Fibroblast of skin of left biceps (primary cell): Measurements from ENCODE around the gene PTPN14.

Source experiments
- DNase-seq, 2 experiments: peaks; one replicate each; pipeline ENCODE4 v3.0.0-alpha.2; 2013; ENCODE audit warnings: low read depth in 2 of 2

The PTPN14 gene

DNA sequence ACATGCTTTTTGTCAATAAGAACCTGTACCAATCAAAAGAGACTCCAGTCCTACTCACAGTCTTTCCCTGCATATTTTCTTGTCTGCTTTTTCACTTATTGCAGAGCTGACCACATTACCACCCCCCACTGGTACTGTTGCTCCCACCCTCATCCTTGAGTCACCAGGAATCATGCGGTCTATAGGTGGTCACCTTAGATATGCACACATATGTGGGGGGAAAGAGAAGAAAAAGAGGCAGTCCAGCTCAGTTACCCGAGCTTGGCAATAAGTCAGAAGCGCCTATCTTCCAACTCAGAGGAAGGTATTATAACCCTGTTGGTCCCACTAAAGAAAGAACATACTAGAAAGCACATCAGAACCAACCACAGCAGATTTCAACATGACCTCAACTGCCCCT is 151.3 kb downstream of the PTPN14 start:
- DNase-seq, result no peak

DNA sequence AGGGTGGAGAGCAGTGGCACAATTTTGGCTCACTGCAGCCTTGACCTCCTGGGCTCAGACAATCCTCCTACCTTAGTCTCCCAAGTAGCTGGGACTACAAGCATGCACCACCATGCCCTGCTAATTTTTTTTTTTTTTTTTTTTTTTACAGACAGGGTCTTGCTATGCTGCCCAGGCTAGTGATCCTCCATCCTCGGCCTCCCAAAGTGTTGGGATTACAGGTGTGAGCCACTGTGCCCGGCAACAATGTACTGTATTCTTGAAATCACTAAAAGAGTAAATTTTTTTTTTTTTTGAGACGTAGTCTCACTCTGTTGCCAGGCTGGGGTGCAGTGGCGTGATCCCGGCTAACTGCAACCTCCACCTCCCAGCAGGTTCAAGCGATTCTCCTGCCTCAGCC is 152.9 kb downstream of the PTPN14 start:
- no peak for DNase-seq

DNA sequence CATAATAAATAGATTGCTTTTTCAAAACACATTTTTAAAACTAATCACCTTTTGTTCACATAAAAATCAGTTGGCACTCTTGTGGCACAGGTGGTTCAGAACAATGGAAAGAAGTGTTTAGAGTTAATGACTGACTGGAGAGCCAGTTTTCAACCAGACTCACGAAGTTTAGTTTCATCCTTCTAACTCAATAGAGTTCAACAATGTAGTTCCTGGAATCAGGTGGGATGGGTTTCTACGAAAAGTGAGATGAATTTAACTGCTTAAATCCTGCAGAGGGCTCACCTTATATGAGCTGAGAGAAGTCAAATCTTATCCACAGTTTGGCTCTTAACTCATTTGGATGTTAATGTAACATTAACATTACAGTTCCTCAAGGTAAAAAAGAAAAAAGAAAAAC is 153.9 kb downstream of the PTPN14 start:
- no peak for DNase-seq

DNA sequence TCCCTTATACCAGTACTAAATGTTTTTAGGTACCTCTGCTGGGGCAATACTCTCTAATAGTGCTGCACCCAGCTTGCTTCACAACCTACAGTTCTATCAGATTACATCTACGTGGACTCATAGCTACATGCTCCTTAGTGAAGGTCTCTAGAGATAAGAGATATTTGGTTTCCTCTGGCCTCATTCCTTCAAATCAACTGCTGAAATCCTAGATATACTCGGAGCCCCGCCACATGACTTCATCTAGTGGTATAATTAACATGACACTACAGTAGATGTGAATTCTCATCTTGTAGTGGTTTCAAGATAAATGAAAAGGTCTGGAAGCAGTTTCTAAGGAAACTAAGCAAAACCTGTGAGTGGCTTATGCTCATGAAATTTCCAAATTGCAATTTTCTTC is 155.1 kb downstream of the PTPN14 start:
- DNase-seq, result peak; percentile 32 to 35

DNA sequence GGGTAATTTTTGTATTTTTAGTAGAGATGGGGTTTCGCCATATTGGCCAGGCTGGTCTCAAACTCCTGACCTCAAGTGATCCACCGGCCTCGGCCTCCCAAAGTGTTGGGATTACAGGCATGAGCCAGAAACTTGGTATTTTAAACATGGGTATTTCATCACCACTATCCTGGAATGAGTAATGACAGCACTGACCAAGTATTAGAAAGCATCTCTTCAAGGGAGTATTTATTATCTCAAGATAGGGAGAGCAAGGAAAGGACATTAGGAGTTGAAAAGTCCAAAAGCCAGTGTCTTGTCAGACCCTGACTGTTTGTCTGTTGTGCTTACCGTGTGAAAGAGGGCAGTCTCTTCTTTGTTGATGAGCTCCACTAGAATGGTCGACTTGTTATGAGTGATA is 156.8 kb downstream of the PTPN14 start:
- peak; percentile 38 to 45 for DNase-seq

DNA sequence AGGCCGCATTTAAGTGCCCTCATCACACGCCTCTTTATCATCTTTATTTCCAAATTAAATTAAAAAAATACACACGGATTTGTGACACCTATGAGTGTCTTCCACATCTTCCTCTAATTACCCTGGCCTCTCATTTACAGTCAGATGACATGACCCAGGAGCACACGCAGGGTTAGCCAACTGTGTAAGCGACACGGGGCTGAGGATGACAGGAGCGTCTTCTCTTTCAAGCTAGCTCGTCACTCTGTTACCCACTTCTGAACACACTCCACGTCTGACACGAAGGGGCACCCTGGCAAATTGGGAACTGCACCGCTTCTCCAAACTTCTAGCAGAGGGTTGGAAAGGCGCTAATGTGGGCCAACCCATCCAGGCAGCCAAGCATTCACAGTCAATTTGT is 158.3 kb downstream of the PTPN14 start:
- DNase-seq, result no peak

DNA sequence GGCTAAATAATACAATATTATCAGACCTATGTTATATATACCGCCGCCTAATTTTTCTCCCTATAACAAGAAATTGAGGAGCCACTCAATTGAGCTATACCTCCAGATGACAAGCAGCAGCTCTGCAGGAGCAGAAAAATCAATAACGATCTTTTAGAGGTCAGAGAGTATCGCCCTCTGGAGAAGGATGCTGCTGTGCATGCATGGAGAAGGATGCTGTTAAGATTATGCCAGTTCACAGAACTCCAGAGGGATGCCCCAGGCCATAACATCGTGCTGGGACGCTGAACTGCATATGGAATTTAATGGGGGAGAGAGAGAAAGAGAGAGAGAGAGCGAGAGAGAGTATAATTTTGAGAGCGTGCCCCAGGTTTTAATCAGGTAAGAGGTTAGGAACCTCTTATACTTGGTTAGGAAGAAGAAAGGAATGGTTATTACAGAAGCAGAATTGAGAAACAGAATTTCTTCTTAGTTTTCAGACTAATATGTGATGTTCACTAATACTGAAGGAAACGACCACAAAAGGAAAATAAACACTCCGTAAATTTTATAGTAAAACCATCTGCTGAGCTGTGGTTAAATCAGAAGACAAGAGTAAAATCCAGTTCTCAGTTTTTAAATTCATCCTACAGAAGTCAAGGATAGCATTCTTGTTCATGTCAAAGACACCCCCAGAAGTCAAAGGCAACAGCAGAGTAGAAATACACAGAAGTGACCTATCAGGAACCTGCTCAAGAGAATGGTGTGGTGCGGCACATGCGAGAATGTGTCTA is 159.3 kb downstream of the PTPN14 start:
- DNase-seq, result peak in 1 of 2 experiments; percentile 26

DNA sequence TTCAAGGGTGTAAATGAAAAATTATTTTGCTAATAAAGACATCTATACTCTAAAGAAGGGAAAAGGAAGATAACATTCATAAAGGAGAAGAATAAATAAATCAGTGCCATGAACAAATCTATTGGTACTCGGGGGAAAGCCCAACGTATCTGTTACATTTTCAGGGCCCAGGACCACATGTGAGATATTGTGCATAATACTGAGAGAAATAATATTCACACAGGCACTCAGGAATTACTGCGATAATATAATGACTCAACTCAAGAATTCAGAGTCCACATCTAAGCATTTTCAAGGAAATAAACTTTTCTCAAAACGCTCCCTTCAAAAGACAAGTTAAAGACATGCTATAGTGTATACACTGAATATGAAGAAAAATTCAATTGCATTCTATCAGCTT is 161.7 kb downstream of the PTPN14 start:
- no peak for DNase-seq

DNA sequence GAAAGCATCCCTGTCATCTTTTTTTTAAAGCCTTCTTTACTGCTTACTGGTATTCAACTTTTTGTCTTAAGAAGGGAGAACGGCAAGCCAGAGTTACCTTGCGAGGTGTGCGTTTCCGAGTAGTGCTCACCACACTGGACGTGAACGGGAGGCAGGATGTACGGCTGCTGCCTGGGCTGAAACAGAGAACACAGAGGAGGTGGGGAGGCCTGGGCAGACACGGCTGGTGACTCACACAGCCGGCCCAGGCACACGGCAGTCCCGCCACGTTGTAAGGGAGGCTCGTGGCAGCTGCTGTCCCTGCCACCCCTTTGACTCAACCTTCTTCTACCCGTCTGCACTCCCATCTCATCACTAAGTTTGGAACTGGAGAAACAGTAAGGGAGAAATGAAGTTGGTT is 164.7 kb downstream of the PTPN14 start:
- no peak for DNase-seq

DNA sequence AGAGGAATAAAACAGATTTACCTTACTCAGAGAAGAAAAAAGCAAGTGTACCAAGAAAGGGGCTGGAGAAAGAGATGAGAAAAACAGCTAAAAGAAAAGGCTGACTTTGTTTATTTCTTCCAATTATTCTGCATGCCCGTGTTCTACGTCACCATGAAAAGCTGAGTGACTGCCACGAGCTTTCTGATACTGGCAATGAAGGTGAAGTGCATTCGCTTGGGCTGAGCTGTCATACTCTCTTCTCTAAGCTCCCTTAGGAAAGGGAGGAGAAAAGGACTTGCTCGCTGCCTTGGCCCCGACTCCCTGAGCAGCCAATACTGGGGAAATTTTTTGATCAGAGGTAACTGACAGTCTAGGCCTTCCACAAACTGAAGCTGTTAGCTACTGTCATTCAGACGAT is 165.1 kb downstream of the PTPN14 start:
- DNase-seq, result no peak

DNA sequence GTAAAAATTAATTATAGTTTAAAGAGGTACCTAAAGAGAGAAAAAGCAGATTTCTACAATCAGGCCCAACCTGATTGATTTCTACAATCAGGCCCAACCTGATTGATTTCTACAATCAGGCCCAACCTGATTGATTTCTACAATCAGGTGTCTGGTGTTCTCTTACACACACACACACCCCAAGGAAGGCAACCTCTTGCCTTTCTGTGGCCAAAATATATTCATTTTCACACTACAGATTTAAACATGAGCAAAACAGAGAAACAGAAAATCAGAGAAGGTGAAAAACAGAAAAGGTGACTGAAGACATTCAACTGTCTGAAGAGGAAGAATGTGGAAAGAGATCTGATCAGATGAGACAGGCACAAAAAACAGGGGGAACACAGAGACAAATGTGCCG is 166.0 kb downstream of the PTPN14 start:
- no peak for DNase-seq

DNA sequence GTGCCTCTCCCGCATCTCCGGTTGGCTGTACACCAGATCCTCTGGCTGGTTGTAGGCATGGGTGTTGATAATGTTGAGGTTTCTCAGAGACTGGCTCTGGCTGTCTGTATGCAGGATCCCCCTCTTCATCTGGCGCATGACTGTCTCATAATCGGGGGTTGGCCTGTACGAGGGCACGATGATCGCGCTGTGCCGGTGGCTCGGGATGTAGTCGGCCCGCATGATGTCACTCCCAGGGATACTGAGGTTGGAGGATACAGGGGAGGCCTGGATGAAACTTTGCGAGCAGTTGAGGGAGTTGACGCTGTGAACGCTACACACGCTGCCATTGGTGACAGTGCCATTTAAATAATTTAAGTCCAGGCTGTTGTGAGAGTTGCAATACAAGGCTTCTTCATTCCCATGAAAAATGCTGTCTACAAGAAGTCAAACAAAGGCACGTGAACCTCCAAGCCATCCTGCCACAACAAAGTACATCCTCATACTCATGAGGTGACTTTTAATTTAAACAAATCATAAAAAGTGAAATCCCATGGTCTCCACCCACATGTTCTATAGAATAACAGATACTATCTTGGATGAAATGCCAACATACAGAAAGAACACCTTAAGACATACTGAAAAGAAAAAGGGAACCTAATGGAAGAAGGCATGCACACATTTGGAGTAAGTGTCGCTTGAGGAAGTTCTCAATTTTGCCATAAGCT is 166.9 kb downstream of the PTPN14 start:
- no peak for DNase-seq

DNA sequence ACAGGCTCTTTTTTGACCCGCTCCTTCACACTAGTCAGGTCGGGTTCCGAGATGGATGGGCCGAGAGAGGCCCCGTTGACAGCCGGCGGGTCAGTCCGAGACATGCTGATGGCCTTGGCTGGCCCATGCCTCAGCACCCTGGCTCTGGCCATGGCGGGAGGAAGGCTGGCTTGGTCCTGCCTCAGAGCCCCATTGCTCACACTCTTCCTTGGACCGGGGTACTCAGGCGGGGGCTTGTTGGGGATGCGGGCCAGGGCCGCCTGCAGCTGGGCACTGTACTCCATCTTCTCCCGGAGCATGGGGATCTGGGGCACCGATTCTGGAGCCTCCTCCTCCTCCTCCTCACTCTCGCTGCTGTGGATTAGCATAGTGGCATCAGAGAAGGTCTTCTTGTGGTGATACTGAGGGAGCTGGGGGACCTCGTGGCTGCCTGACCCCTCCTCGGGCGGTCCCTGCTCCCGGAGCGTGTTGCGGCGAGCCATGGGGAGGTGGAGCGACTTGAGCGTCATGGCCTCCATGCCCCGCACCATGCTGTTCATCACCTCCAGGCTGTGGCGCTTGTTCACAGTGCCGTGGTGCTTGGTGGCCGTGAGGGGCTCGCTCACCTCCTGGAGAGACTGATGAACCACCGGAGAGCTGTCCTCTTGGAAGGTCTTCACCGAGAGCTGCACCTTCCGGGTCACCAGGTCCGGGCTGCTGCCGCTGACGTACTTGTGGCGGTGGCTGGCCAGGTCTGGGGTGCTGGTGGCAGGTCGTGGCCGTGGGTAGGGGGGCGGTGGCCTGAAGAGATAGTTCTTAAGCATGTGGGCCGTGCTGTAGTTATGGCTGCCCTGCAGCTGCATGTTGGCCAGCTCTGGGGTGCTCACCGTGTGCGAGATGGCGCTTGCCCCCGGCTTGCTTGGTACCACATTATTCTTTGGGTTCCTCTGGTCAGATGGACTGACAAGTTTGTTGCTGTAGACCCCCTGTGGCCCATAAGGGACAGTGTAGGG is 167.7 kb downstream of the PTPN14 start:
- no peak for DNase-seq

DNA sequence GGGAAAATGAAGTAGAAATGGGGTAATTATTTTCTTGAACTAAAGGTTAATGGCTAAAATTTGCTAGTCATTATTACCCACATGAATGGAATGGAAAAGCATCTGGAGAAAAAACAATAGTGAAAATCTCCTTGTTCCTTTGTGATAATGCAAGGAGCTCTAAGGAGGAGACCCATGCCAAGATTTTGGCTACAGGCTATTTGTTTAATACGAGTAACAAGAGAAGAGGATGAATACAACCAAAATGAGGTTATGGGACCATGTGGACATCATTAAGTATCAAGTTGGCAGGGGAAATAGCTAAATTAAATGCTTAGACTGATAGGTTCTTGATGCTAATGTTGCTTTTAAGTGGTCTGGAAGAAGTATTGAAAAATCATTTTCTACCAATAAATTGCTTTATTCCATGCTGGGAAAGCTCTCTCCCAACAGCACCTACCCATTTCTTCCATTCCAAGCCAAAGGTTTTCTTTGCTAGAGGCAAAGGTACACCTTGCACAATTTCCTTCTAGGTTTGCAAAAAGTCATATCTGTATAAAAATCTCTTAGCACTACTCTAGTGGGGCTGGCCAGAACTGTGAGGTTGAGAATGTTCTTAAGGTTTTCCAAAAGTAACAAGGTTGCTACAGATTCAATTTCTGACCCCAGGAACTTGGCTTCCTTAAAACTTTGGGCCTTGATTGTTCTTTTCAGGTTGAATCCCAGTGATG is 170.3 kb downstream of the PTPN14 start:
- no peak for DNase-seq

DNA sequence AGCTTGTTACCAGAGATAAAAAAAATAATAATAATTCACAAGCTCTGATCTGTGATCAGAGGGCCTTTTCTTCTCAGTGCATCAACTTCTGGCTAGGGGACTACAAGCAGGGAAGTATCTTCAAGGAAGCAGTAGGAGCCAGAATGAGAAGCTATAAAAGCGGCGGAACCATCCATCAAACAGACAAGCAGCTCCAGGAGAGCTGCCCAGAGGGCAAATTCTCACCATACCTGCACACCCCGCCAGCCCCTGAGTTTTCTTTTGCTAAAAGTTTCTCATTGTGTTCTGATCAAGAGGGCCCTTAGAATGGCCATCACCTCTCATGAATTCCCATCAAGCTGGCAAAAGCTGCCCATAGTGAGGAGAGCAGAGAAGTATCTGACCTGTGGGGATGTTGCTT is 171.0 kb downstream of the PTPN14 start:
- no peak for DNase-seq

DNA sequence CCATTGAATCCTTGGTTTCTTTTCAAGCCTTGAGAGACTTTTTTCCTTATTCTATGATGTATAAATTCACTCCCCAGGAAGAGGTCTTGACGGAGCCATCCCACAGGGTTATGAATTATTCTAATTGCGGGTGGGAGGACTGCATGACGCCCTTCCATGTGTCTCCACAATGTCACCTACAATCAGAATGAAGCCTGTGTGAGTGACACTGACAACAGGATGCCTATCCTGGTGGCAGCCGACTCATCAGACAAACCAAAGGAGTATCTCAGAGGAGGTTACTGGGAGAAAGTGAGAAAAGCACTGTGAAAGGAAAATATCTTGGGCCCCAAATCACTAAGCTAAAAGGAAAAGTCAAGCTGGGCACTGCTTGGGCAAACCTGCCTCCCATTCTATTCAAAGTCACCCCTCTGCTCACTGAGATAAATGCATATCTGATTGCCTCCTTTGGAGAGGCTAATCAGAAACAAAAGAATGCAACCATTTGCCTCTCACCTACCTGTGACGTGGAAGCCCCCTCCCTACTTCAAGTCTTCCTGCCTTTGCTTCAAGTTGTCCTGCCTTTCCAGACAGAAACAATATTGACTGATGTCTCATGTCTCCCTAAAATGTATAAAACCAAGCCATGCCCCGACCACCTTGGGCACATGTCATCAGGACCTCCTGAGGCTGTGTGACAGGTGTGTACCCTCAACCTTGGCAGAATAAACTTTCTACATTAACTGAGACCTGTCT is 172.0 kb downstream of the PTPN14 start:
- no peak for DNase-seq

DNA sequence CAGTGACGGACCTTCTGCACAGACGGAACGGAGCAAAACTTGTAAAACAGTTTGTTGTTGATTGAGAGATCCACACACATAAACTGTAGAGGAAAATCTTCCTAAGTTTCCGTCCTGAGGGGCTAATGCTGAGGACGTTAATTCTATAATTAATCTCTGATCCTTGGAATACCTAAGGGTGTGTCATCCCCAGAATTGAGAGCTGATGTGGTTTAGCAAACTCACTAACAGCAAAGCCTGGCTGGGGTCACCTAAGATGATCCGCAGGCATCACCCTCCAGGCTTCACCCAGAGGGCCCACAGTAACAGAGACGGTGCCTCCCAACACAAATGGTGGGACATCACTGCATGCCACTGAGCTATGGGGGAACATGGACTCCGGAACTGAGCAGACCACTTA is 172.9 kb downstream of the PTPN14 start:
- no peak for DNase-seq

DNA sequence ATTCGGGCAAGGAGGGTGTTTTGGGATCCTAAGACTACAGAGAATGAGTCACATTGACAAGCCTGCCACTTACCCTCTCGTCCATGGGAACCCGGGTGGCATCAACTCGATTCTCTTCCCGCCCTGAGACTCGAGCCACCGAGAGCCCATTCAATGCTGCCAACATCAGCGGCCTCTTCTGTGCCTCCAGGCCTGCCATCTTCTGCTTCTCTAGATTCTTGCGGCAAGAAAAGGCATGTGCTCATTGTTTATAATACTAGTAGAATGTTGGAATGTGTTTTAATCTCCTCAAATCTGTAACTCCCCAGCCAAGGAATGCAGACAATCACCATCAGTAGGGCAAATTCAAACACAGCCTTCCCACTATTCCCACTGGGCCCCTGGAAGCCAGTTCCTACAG is 173.5 kb downstream of the PTPN14 start:
- peak; percentile 64 to 75 for DNase-seq

DNA sequence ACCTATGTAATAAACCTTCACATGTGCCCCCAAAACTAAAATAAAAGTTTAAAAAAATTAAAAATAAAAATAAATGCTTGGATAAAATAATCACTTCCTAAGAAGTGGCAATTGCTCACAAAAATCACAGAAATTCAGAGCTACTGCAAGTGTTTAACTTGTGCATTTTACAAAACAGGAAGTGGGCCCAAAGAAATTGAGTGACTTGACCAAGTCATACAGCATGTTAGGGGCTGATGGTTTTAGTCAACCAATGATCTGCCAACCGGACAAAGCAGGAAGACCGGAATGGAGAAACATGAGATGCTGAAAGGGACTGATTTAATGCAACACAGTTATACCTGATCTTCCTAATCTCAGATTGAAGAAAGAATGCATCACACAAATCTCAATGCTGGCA is 173.9 kb downstream of the PTPN14 start:
- DNase-seq, result no peak

DNA sequence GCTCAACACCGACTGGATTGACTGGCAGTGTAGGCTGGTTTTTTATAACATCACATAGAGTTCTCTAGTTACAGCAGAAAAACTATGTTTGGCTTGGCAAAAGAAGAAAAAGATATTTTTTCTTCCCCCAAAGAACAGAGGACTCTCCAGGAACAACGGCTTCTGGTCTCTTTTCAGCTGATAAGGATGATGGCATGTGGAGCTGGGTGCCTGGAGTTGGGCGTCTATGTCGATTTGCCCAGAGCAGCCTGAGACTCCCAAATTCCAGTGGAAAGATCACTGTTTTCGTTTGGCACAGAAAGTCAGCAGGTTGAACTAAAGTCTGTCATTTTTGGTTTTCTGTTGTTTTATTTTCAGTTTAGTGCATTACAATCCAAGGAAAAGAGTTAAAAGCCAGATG is 179.3 kb downstream of the PTPN14 start:
- DNase-seq, result no peak

DNA sequence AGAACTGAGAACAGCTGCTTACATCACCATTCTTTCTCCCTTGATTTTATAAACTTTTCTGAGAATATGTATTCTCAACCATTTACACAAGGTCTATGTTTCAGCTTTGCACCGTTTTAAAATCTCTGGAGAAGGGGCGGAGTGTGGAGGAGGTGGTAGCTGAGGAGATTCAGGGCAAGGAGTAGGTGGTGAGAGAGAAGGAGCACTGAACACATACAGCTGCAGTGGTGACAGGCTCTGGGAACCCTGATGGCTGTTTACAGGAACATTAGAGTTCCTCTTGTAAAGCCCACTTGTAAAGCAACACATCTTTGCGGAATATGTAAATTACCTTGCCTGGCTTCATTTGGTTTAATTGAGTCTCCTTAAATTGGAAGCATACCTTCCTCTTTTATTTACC is 180.8 kb downstream of the PTPN14 start:
- DNase-seq, result no peak
